HG02885 (cell line): ENCODE measurements around the gene ZNF674.
A peak's percentile ranks its signal among the peaks of the same experiment; 100 is the strongest.

Source experiments
- ATAC-seq: cut with Tn5 transposase; IDR thresholded peaks from one replicate; pipeline ENCODE4 v1.9.1; 2021; ENCODE audit warnings: mild to moderate bottlenecking; ENCODE audit not compliant: unreplicated experiment, poor library complexity

The ZNF674 gene

DNA sequence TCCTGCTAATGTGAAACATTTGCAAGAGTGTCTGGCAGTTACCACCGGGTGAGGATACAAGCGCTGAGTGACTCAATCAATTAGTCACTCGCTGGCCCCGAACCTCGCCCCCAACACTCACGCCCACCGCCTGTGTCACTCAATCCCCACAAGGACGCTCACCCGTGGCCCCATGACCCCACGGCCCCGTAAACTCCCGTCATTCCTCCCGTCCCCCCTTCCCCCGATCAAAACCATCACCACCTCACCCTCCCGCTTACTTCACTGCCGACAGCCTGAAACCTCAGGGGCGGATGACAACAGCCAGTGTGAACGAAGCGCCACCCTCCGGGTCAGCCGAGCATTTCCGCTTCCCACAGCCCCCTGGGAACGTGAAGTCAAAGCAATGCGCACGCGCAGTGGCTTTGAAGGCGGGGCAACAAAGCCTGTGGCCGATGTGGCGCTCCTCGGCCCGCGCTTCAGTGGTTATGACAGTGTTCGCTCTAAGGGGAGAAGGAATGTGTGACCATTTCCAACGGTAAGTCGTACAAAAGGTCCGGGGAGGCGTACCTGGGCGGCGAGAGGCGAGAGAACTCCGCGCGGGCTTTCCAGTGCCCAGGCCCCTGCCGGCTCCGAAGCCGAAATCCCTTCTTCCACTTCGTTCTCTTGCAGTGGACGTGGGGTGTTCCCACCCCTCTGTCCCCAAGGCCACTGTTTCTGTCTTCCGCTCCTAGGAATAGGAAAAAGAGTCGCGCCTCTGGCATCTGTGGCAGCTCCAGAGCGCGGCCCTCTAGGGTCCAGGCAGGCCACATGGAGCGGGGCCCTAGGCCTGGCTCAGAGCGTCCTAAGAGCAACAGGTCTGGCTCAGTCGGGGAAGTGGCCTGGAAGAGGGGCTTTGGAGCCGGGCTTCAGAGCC is at the start of gene ZNF674:
ZNF674 (minus strand) TSS at position 311 of the 895 bp plus-strand sequence. CDS start 3,334 bp downstream, outside the sequence.
- peak; percentile 85 for ATAC-seq

GRCh38 chrX:46589977-46590723 is 44.9 kb upstream of the ZNF674 start:
- ATAC-seq = no peak

DNA sequence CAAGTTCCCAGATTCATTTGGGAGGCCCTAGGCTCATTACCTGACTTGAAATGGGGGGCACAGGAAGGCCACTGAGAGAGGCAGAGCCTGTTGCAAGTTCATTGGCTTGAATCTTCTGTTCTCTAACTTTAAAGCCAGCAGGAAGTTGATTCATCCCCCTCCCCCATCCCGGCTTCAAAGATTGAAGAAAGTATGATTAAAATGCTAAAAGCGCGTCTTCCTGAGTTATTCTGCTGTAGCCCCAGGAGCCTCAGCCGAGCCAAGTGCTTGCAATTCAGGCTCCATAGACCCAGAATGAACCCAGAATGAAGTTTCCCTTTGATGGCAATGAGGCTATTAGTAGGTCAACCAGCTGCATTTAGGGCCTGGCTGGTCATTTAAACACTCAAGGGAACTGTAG is 43.0 kb upstream of the ZNF674 start:
- ATAC-seq = no peak

GRCh38 chrX:46587753-46588171 is 42.5 kb upstream of the ZNF674 start:
- ATAC-seq = no peak

- ATAC-seq = peak; percentile 81
Measured at GRCh38 chrX:46587158-46587557, 41.9 kb upstream of the ZNF674 start.

- ATAC-seq = no peak
Measured at GRCh38 chrX:46584736-46585135, 39.5 kb upstream of the ZNF674 start.

- no peak for ATAC-seq
Measured at GRCh38 chrX:46582966-46583365, 37.7 kb upstream of the ZNF674 start.

DNA sequence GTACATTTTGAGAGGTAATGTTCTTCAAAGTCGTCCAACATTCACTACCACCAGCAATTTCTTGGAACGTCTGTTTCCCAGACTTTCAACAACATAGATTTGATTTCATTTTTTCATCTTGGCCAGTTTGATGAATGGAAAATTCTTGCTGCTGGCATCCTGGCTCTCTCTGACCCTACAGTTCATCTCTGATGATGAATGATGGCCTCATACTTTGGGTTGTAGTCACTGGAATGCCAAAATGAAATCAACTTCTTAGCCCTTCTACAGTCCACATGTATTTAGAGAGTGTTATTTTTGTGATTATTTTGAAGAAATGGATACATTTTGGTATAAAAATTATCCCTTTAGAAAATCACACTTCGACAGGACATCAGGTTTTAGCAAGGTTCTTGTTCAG is 37.1 kb upstream of the ZNF674 start:
- no peak for ATAC-seq

- no peak for ATAC-seq
Measured at GRCh38 chrX:46580613-46581012, 35.4 kb upstream of the ZNF674 start.

GRCh38 chrX:46579250-46579649 is 34.0 kb upstream of the ZNF674 start:
- no peak for ATAC-seq

- no peak for ATAC-seq
Measured at GRCh38 chrX:46577221-46578005, 32.2 kb upstream of the ZNF674 start.

- ATAC-seq = no peak
Measured at GRCh38 chrX:46576458-46576857, 31.2 kb upstream of the ZNF674 start.

DNA sequence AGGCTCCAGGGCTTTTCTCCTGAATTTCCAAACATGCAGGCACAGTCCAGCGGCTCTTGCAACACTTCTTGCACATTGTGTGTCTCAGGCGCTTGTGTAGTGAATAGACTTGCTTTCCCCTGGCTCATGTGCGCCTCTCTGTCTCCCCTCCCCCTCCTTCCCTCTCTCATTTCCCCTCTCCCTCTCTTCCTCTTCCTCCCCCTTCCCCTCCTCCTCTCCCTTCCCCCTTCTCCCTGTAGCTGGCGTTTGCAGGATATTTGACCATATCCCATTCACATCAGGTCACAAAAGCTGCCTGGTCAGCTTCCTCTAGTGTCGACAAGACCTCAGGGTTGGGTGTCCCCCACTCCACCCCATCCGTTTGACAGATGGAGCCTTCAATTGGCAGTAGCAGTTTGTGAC is 30.8 kb upstream of the ZNF674 start:
- ATAC-seq = no peak

- no peak for ATAC-seq
Measured at GRCh38 chrX:46575586-46575985, 30.4 kb upstream of the ZNF674 start.

DNA sequence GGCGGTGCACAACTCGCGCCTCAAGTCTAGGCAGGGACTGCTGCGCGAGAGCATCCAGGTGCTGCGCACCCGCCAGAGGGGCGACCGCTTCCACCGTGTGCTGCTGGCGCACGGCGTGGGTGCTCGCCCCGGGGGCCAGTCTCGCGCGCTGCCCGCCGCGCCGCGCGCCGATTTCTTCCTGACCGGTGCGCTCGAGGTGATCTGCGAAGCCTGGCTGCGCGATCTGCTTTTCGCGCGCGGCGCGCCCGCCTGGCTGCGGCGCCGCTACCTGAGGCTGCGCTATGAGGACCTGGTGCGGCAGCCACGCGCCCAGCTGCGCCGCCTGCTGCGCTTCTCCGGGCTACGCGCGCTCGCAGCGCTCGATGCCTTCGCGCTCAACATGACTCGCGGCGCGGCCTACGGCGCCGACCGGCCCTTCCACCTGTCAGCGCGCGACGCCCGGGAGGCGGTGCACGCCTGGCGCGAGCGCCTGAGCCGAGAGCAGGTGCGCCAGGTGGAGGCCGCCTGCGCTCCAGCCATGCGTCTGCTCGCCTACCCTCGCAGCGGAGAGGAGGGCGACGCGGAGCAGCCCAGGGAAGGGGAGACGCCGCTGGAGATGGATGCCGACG is 29.7 kb upstream of the ZNF674 start:
- peak; percentile 23 for ATAC-seq

- ATAC-seq = peak; percentile 35
Measured at GRCh38 chrX:46573892-46574773, 28.9 kb upstream of the ZNF674 start.

DNA sequence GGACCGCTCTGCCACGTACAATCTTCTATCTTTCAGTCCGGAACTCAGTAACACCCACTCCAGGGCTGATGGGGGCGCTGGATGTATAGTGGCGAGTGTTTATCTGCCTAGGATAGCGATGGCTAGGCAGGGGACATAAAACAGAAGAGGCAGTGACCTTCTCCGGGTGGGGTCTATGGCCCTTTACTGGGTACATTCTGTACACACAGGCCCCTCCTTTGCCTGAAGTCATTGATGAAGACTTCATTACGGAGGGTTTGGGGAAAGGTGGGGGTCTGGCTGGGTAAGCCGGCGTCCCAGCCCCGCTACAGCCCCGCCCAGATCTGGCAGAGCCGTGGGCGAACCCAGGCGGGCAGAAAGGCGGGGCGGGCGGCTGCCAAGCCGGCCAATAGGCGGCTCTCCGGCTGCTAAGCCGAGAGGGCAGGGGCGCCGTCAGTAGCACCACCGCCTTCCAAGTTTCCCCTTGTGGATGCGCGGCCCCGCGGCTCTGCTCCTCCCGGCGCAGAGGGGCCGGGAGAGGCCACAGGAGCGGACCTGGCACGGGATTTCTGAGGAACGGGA is 28.2 kb upstream of the ZNF674 start, which contains the start of gene CHST7:
CHST7 (plus strand) TSS at position 435 of the 561 bp plus-strand sequence. CDS start 167 bp downstream, outside the sequence.
- peak; percentile 49 for ATAC-seq

- ATAC-seq = peak; percentile 43
Measured at GRCh38 chrX:46572340-46572936, 27.2 kb upstream of the ZNF674 start.
